H1 (cell line): ENCODE data around the gene KLHL29. TPM values are rescaled to one million over a fixed set of nuclear protein-coding genes. Genes with fewer than 3 reads are reported as not detected.

Experiments used
- CTCF ChIA-PET: fragments of 300-600 bp; sonication (Branson Sonifier 250); formaldehyde crosslinking; loops from one replicate; lab custom pipeline; 2021; ENCODE audit not compliant: partially characterized antibody; lab: Charles Lee
- POLR2A ChIA-PET: fragments of 300-600 bp; sonication (Branson Sonifier 250); formaldehyde crosslinking; loops from one replicate; lab custom pipeline; 2021; ENCODE audit warnings: inconsistent platforms; ENCODE audit not compliant: partially characterized antibody; lab: Charles Lee
- DNase-seq, 2 experiments: peaks; one replicate each; pipeline versions ENCODE4 v3.0.0 to v3.0.0-alpha.2; 2010 to 2022; ENCODE audit warnings: low spot score in 2 of 2, low read depth in 1 of 2, mixed read lengths in 1 of 2
- FAIRE-seq: peaks from 2 replicates; lab custom pipeline; 2011; peaks lifted over from hg19 to GRCh38; lab: Jason Lieb, UNC
- H2AFZ ChIP-seq: 2 replicates; pipeline ENCODE4 v1.8.1; 2012; ENCODE audit warnings: low read length, inconsistent platforms
- H2AK5ac ChIP-seq: 2 replicates; pipeline ENCODE4 v1.6.1; 2013; ENCODE audit warnings: low read depth, low read length
- H2BK120ac ChIP-seq: replicated peaks from 2 replicates; pipeline ENCODE3; 2013; ENCODE audit warnings: low read depth, low read length, inconsistent platforms
- H2BK12ac ChIP-seq: 2 replicates; pipeline ENCODE4 v1.6.1; 2013; ENCODE audit warnings: low read depth, low read length
- H2BK15ac ChIP-seq: 2 replicates; pipeline ENCODE4 v1.6.1; 2013; ENCODE audit warnings: low read length
- H2BK20ac ChIP-seq: 2 replicates; pipeline ENCODE4 v1.6.1; 2013; ENCODE audit warnings: low read length
- H2BK5ac ChIP-seq: 2 replicates; pipeline ENCODE4 v1.6.1; 2013; ENCODE audit warnings: low read depth, low read length
- H3K14ac ChIP-seq: 2 replicates; pipeline ENCODE4 v1.6.1; 2013; ENCODE audit warnings: inconsistent platforms; ENCODE audit not compliant: insufficient read length
- H3K18ac ChIP-seq: 2 replicates; pipeline ENCODE4 v1.6.1; 2013; ENCODE audit warnings: low read length; ENCODE audit errors: extremely low read depth
- H3K23ac ChIP-seq: 2 replicates; pipeline ENCODE4 v1.6.1; 2013; ENCODE audit warnings: inconsistent platforms; ENCODE audit not compliant: insufficient read length
- H3K23me2 ChIP-seq: 2 replicates; pipeline ENCODE4 v1.6.1; 2013; ENCODE audit warnings: low read depth, low read length
- H3K27ac ChIP-seq: 2 replicates; pipeline ENCODE4 v1.6.1; 2011; ENCODE audit warnings: low read depth, low read length, inconsistent platforms
- H3K27me3 ChIP-seq, 4 experiments: replicated peaks in 1 of 4; 1 replicate in 1 of 4; 2 replicates in 3 of 4; pipeline versions ENCODE4 v1.6.1 to v1.8.1; 2011 to 2013; ENCODE audit warnings: low read length in 3 of 4, mild to moderate bottlenecking in 3 of 4, inconsistent platforms in 2 of 4, mixed read lengths in 2 of 4, moderate library complexity in 1 of 4; ENCODE audit not compliant: control insufficient read depth in 3 of 4, insufficient read depth in 3 of 4; ENCODE audit errors: extremely low read depth in 1 of 4
- H3K36me3 ChIP-seq, 4 experiments: 2 replicates each; pipeline versions ENCODE4 v1.6.1 to v1.8.1; 2011 to 2013; ENCODE audit warnings: mild to moderate bottlenecking in 4 of 4, low read length in 3 of 4, moderate library complexity in 2 of 4, control low read depth in 1 of 4, inconsistent platforms in 1 of 4; ENCODE audit not compliant: insufficient read depth in 4 of 4, control insufficient read depth in 2 of 4
- H3K4ac ChIP-seq: replicated peaks from 2 replicates; pipeline ENCODE3; 2013; ENCODE audit warnings: low read length, low read depth, mixed read lengths, inconsistent platforms; ENCODE audit not compliant: insufficient read length
- H3K4me1 ChIP-seq, 4 experiments: replicated peaks in 1 of 4; 1 replicate in 1 of 4; 2 replicates in 3 of 4; pipeline versions ENCODE4 v1.6.1 to v1.8.1; 2011 to 2013; ENCODE audit warnings: low read length in 3 of 4, inconsistent platforms in 2 of 4, mixed read lengths in 1 of 4; ENCODE audit not compliant: insufficient read depth in 4 of 4, control insufficient read depth in 3 of 4
- H3K4me2 ChIP-seq, 2 experiments: 2 replicates each; pipeline versions ENCODE4 v1.6.1 to v1.8.1; 2011 to 2013; ENCODE audit warnings: low read depth in 2 of 2, low read length in 2 of 2, control low read depth in 1 of 2, inconsistent platforms in 1 of 2, mild to moderate bottlenecking in 1 of 2; ENCODE audit not compliant: insufficient read depth in 1 of 2
- H3K4me3 ChIP-seq, 4 experiments: fragments of 200-600, 300-600 bp in 1 of 4; sonication (generic), shearing (Covaris generic), sonication (Bioruptor Twin) in 1 of 4; 2 replicates each; pipeline versions ENCODE4 v1.5.1 to v1.8.1; 2011 to 2016; ENCODE audit warnings: low read length in 4 of 4, low read depth in 3 of 4, control low read depth in 2 of 4, inconsistent platforms in 2 of 4, mild to moderate bottlenecking in 2 of 4, mixed read lengths in 1 of 4, moderate library complexity in 1 of 4; ENCODE audit not compliant: insufficient read depth in 2 of 4; ENCODE audit errors: extremely low read depth in 1 of 4
- H3K56ac ChIP-seq: replicated peaks from 2 replicates; pipeline ENCODE3; 2013; ENCODE audit warnings: low read depth, mild to moderate bottlenecking, mixed read lengths, low read length, inconsistent platforms; ENCODE audit not compliant: insufficient read length
- H3K79me1 ChIP-seq: 2 replicates; pipeline ENCODE4 v1.6.1; 2013; ENCODE audit warnings: low read depth, low read length, control low read depth
- H3K79me2 ChIP-seq, 2 experiments: 2 replicates each; pipeline versions ENCODE4 v1.6.1 to v1.8.1; 2012 to 2013; ENCODE audit warnings: low read length in 2 of 2, mild to moderate bottlenecking in 2 of 2, inconsistent platforms in 1 of 2; ENCODE audit not compliant: insufficient read depth in 2 of 2, control insufficient read depth in 1 of 2
- H3K9ac ChIP-seq, 4 experiments: replicated peaks in 1 of 4; 1 replicate in 1 of 4; 2 replicates in 3 of 4; pipeline versions ENCODE4 v1.6.1 to v1.8.1; 2011 to 2013; ENCODE audit warnings: low read depth in 3 of 4, low read length in 3 of 4, control low read depth in 2 of 4, mild to moderate bottlenecking in 2 of 4, moderate library complexity in 2 of 4, inconsistent platforms in 1 of 4; ENCODE audit errors: extremely low read depth in 1 of 4
- H3K9me3 ChIP-seq, 2 experiments: 2 replicates each; pipeline versions ENCODE4 v1.6.1 to v1.8.1; 2012 to 2013; ENCODE audit warnings: mild to moderate bottlenecking in 2 of 2, moderate library complexity in 2 of 2, control low read depth in 1 of 2, inconsistent platforms in 1 of 2, low read depth in 1 of 2, low read length in 1 of 2, mixed read lengths in 1 of 2; ENCODE audit not compliant: insufficient read depth in 2 of 2
- H4K20me1 ChIP-seq, 2 experiments: replicated peaks in 1 of 2; 2 replicates each; pipeline versions ENCODE3 to v1.8.1; 2011 to 2013; ENCODE audit warnings: inconsistent platforms in 2 of 2, low read length in 2 of 2, mild to moderate bottlenecking in 1 of 2; ENCODE audit not compliant: insufficient read depth in 2 of 2, control insufficient read depth in 1 of 2
- H4K5ac ChIP-seq: 2 replicates; pipeline ENCODE4 v1.6.1; 2013; ENCODE audit warnings: low read length, low read depth, mixed read lengths, inconsistent platforms; ENCODE audit not compliant: insufficient read length
- H4K8ac ChIP-seq: 2 replicates; pipeline ENCODE4 v1.8.0; 2013; ENCODE audit warnings: mild to moderate bottlenecking, moderate library complexity, low read length, inconsistent platforms; ENCODE audit not compliant: insufficient read depth; ENCODE audit errors: extremely low read depth
- H4K91ac ChIP-seq: replicated peaks from 2 replicates; pipeline ENCODE3; 2013; ENCODE audit warnings: low read length, mixed read lengths, inconsistent platforms; ENCODE audit not compliant: insufficient read length
- ASH2L ChIP-seq: fragments of 200-600, 300-600 bp; sonication (generic); IDR thresholded peaks from one replicate; pipeline ENCODE4 v1.7.1; 2017; ENCODE audit warnings: low read length
- GABPA ChIP-seq: IDR thresholded peaks from 2 replicates; pipeline ENCODE4 v1.6.1; 2011; ENCODE audit warnings: mild to moderate bottlenecking, low read length, moderate library complexity, borderline replicate concordance; ENCODE audit not compliant: insufficient read depth
- POLR2AphosphoS5 ChIP-seq: IDR thresholded peaks from 2 replicates; pipeline ENCODE4 v1.6.1; 2011; ENCODE audit warnings: low read depth, low read length
- WGBS, 2 experiments: shearing (Covaris generic) in 1 of 2; methylation state at CpG; one replicate each; pipeline versions ENCODE4 v1.1.6 to v1.1.7; 2013 to 2015; ENCODE audit warnings: low lambda C conversion rate in 2 of 2, mixed read lengths in 2 of 2, inconsistent platforms in 1 of 2, low coverage in 1 of 2, missing lambda C conversion rate in 1 of 2; ENCODE audit not compliant: insufficient replicate concordance in 2 of 2, insufficient coverage in 1 of 2, insufficient read length in 1 of 2; ENCODE audit errors: extremely low coverage in 1 of 2, missing lambda C conversion rate in 1 of 2; 5-methylcytosine and 5-hydroxymethylcytosine counted together
- polyA plus RNA-seq, 7 experiments: library from polyadenylated mRNA; depleted of rRNA in 3 of 7; stranded (reverse) in 5 of 7; unstranded in 2 of 7; fragments of >200 nt in 5 of 7; fragments of 200-250 nt in 2 of 7; gene quantifications; 1 replicate in 5 of 7; 2 replicates in 1 of 7; 4 replicates in 1 of 7; pipeline versions ENCODE4 v1.2.1 to v1.2.3, GENCODE V29; 2011 to 2013; ENCODE audit warnings: missing spikeins in 2 of 7, mixed read lengths in 2 of 7
- total RNA-seq: library from RNA; stranded (reverse); fragmentation: NEBNext Ultra II Directional; extraction: Animal tissue kit (Norgen Biotek cat#: 25700); gene quantifications from 2 replicates; pipeline ENCODE4 v1.2.1, GENCODE V29; 2021

The KLHL29 gene
- total and polyA plus RNA-seq, 2 of the 8 experiments (the other 6 are each of a cell fraction or from before 2014, with no cell fraction given): 1.1 to 4.7 TPM

DNA sequence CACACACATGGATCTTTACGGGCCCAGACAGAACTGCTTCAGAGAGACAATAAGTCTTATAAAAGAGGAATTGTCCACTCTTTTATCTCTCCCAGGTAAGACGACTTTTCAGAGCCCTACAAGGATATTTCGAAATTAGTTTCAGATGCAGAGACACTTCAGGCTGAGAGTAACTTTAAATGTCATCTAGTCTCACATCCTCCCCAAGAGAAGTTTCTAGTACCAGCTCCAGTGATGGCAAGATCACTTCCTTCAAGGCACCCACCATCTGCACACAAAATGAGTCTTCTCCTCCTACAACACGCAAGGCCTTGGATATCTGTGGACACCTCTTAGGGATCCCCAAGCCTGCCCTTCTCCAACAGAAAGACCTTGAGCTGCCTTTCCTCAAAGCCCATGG is 39.0 kb upstream of the KLHL29 start:
- Histone ChIP-seq H3K14ac (no peak overlapping the region), H3K18ac (no peak overlapping the region), H3K4me2 (no peak overlapping the region), H2AFZ (no peak overlapping the region), H3K27ac (no peak overlapping the region), H3K4me1 (peaks cover 0 to 3% (median 0%) of the 10 kb centered on the region in 4 experiments; a peak in 1 of 7 replicates), H3K79me1 (no peaks in the 10 kb centered on the region), H3K79me2 (no peaks in the 10 kb centered on the region), H2BK12ac (no peak overlapping the region), H3K36me3 (no peaks in the 10 kb centered on the region), H4K8ac (no peak overlapping the region), H3K27me3 (peaks cover 0 to 5% (median under 1%) of the 10 kb centered on the region in 4 experiments; a peak in 4 of 7 replicates), H3K9ac (no peak overlapping the region), H2AK5ac (no peak overlapping the region), H3K56ac (no peak overlapping the region), H4K5ac (no peak overlapping the region), H3K9me3 (0 out of 4 replicates have a peak, but pooled peaks cover 0 to 2% of the 10 kb centered on the region in 2 experiments), H3K4ac (no peak overlapping the region), H4K20me1 (no peaks in the 10 kb centered on the region), H2BK20ac (no peak overlapping the region), H2BK5ac (no peak overlapping the region), H3K4me3 (no peak overlapping the region), H4K91ac (no peak overlapping the region), H2BK120ac (no peak overlapping the region), H3K23me2 (no peaks in the 10 kb centered on the region), H3K23ac (no peak overlapping the region), H2BK15ac (no peak overlapping the region)
- ChIA-PET CTCF (interaction anchor here (0.8 to 3.3 kb wide), 4 partner anchors 10 to 278 kb away, joined by 3 to 16 read pairs (median 4); no protein-coding TSS in a partner anchor), POLR2A (no interaction called here)
- FAIRE-seq (no peak), DNase-seq (no peak)
- WGBS, 2 experiments: 89% methylated on average over 4 of the region's 4 CpGs; no CpG with 5 or more reads in 1 of the 2 experiments
- TF ChIP-seq POLR2AphosphoS5 (no peak), GABPA (no peak), ASH2L (no peak)
